A549 (cell line): ENCODE results near the gene GMDS. TPM values are rescaled to one million over a fixed set of nuclear protein-coding genes. Genes with fewer than 3 reads are reported as not detected.

Experiments
- ATAC-seq, 2 experiments: fragments of 200-7000 bp in 1 of 2; fragments of >200 bp in 1 of 2; cut with Nextera tagmentation in 1 of 2; cut with Tn5 transposase in 1 of 2; 3 replicates each; pipeline versions ENCODE4 v1.8.0 to v1.9.1; 2018 to 2020; ENCODE audit warnings: mild to moderate bottlenecking in 1 of 2, moderate library complexity in 1 of 2
- CTCF ChIA-PET: fragments of 300-600 bp; sonication (Branson Sonifier 250); formaldehyde crosslinking; extraction: SDS; loops from one replicate; lab custom pipeline; 2021; ENCODE audit warnings: antibody characterized with exemption, inconsistent platforms; lab: Yijun Ruan, JAX
- POLR2A ChIA-PET: fragments of 350-600 bp; formaldehyde crosslinking; extraction: SDS; loops from one replicate; lab custom pipeline; 2021; ENCODE audit warnings: antibody characterized with exemption, inconsistent platforms; lab: Yijun Ruan, JAX
- DNase-seq, 2 experiments: peaks; one replicate each; pipeline versions ENCODE4 v3.0.0 to v3.0.0-alpha.2; 2011 to 2016; ENCODE audit warnings: low read depth in 1 of 2, low spot score in 1 of 2
- FAIRE-seq: peaks from 2 replicates; lab custom pipeline; 2011; peaks lifted over from hg19 to GRCh38; lab: Jason Lieb, UNC
- H3K27ac ChIP-seq, 2 experiments: fragments of >200 bp; sonication (Bioruptor Twin); formaldehyde crosslinking; 3 replicates each; pipeline ENCODE4 v1.5.1; 2016 to 2017
- H3K4me1 ChIP-seq: fragments of >200 bp; sonication (Bioruptor Twin); formaldehyde crosslinking; 3 replicates; pipeline ENCODE4 v1.6.1; 2016
- H3K4me2 ChIP-seq: fragments of >200 bp; sonication (Bioruptor Twin); formaldehyde crosslinking; 3 replicates; pipeline ENCODE4 v1.6.1; 2016
- H3K4me3 ChIP-seq: fragments of >200 bp; sonication (Bioruptor Twin); formaldehyde crosslinking; 3 replicates; pipeline ENCODE4 v1.5.1; 2016
- H3K9me3 ChIP-seq: fragments of >200 bp; sonication (Bioruptor Twin); formaldehyde crosslinking; 3 replicates; pipeline ENCODE4 v1.6.1; 2016
- ATOH8 ChIP-seq: fragments of 250-450 bp; sonication (Bioruptor Pico); IDR thresholded peaks from 2 replicates; pipeline ENCODE4 v1.5.0; 2020; ENCODE audit warnings: low read depth, mild to moderate bottlenecking, moderate library complexity
- CEBPB ChIP-seq, 2 experiments: fragments of >200 bp in 1 of 2; sonication (Bioruptor Twin) in 1 of 2; formaldehyde crosslinking in 1 of 2; IDR thresholded peaks; 2 replicates each; pipeline ENCODE4 v1.6.1; 2012 to 2016
- CHD2 ChIP-seq: fragments of 150-350 bp; IDR thresholded peaks from 2 replicates; pipeline ENCODE4 v1.6.1; 2014; ENCODE audit warnings: low read length; ENCODE audit not compliant: partially characterized antibody
- CHD4 ChIP-seq: fragments of 200-600 bp; sonication (generic); IDR thresholded peaks from 2 replicates; pipeline ENCODE4 v1.6.1; 2016; ENCODE audit warnings: antibody characterized with exemption, mild to moderate bottlenecking, borderline replicate concordance
- E2F6 ChIP-seq: IDR thresholded peaks from 2 replicates; pipeline ENCODE4 v1.6.1; 2012; ENCODE audit warnings: low read depth, borderline replicate concordance
- ELK1 ChIP-seq: fragments of 150-350 bp; IDR thresholded peaks from 2 replicates; pipeline ENCODE4 v1.6.1; 2014; ENCODE audit warnings: low read depth, mild to moderate bottlenecking, low read length
- FOSB ChIP-seq: fragments of 250-450 bp; sonication (Bioruptor Pico); IDR thresholded peaks from 2 replicates; pipeline ENCODE4 v1.5.0; 2020; ENCODE audit warnings: mild to moderate bottlenecking, moderate library complexity
- FOXS1 ChIP-seq: fragments of 250-450 bp; sonication (Bioruptor Pico); IDR thresholded peaks from 2 replicates; pipeline ENCODE4 v1.5.0; 2020; ENCODE audit warnings: mild to moderate bottlenecking, moderate library complexity
- HES2 ChIP-seq: fragments of >200 bp; sonication (Bioruptor Twin); formaldehyde crosslinking; IDR thresholded peaks from 2 replicates; pipeline ENCODE4 v1.6.1; 2016
- HEYL ChIP-seq: fragments of 250-450 bp; sonication (Bioruptor Pico); IDR thresholded peaks from 2 replicates; pipeline ENCODE4 v1.8.0; 2021; ENCODE audit warnings: mild to moderate bottlenecking, moderate library complexity
- JUNB ChIP-seq: fragments of >200 bp; sonication (Bioruptor Twin); formaldehyde crosslinking; IDR thresholded peaks from 2 replicates; pipeline ENCODE4 v1.6.1; 2016
- KDM5A ChIP-seq: fragments of 200-600 bp; sonication (generic); IDR thresholded peaks from 2 replicates; pipeline ENCODE4 v1.6.1; 2016; ENCODE audit warnings: antibody characterized with exemption, mild to moderate bottlenecking
- MAFK ChIP-seq: fragments of 450-650 bp; IDR thresholded peaks from 2 replicates; pipeline ENCODE4 v1.6.1; 2014; ENCODE audit not compliant: partially characterized antibody
- MAX ChIP-seq: IDR thresholded peaks from 2 replicates; pipeline ENCODE4 v1.6.1; 2012
- NR3C1 ChIP-seq: fragments of >200 bp; sonication (Bioruptor Twin); formaldehyde crosslinking; IDR thresholded peaks from 3 replicates; pipeline ENCODE4 v1.6.1; 2017
- PBX3 ChIP-seq: IDR thresholded peaks from 2 replicates; pipeline ENCODE4 v1.6.1; 2012
- POLR2AphosphoS2 ChIP-seq: conservative IDR thresholded peaks from 2 replicates; pipeline ENCODE4 v1.6.1; 2012; ENCODE audit warnings: low read length, improper control_type of control experiment, inconsistent platforms
- RAD21 ChIP-seq, 2 experiments: fragments of >200 bp in 1 of 2; sonication (Bioruptor Twin) in 1 of 2; formaldehyde crosslinking in 1 of 2; IDR thresholded peaks in 1 of 2; conservative IDR thresholded peaks in 1 of 2; 2 replicates in 1 of 2; 3 replicates in 1 of 2; pipeline ENCODE4 v1.6.1; 2012 to 2018; ENCODE audit warnings: inconsistent platforms in 1 of 2
- RARB ChIP-seq: fragments of 250-450 bp; sonication (Bioruptor Pico); IDR thresholded peaks from 2 replicates; pipeline ENCODE4 v1.8.0; 2021; ENCODE audit warnings: mild to moderate bottlenecking, moderate library complexity
- REST ChIP-seq: fragments of 200-600 bp; sonication (generic); IDR thresholded peaks from 2 replicates; pipeline ENCODE4 v1.6.1; 2016; ENCODE audit warnings: antibody characterized with exemption, mild to moderate bottlenecking, moderate library complexity
- TFCP2L1 ChIP-seq: fragments of 250-450 bp; sonication (Bioruptor Pico); IDR thresholded peaks from 2 replicates; pipeline ENCODE4 v1.5.0; 2021; ENCODE audit warnings: mild to moderate bottlenecking
- ZC3H11A ChIP-seq: fragments of 450-650 bp; IDR thresholded peaks from 2 replicates; pipeline ENCODE4 v1.6.1; 2014; ENCODE audit warnings: antibody characterized with exemption, mild to moderate bottlenecking
- ZFP36 ChIP-seq: fragments of 450-650 bp; IDR thresholded peaks from 2 replicates; pipeline ENCODE4 v1.6.1; 2014; ENCODE audit warnings: borderline replicate concordance; ENCODE audit not compliant: partially characterized antibody
- WGBS: methylation state at CpG from one replicate; pipeline ENCODE4 v1.1.6; 2017; ENCODE audit errors: missing lambda C conversion rate; 5-methylcytosine and 5-hydroxymethylcytosine counted together
- polyA plus RNA-seq, 4 experiments: library from polyadenylated mRNA; depleted of rRNA in 3 of 4; stranded (reverse); fragments of >200 nt; fragmentation: RNase III in 1 of 4; extraction: RNeasy Plus Mini Kit Qiagen cat#74134 plus additional on column Dnase treatment in 1 of 4; gene quantifications; 2 replicates in 3 of 4; 3 replicates in 1 of 4; pipeline ENCODE4 v1.2.3, GENCODE V29; 2011 to 2017

GMDS gene
- polyA plus RNA-seq, 2 of the 4 experiments (the other 2 are of a cell fraction) = 9.9 to 12.4 TPM

GRCh38 chr6:1915226-1915625 is 330.2 kb downstream of the GMDS start:
- Histone ChIP-seq H3K4me3 (no peak overlapping the region), H3K27ac (no peak overlapping the region), H3K9me3 (no peaks in the 10 kb centered on the region), H3K4me2 (no peak overlapping the region), H3K4me1 (peaks cover 8% of the 10 kb centered on the region; the same call in 2 of the 3 replicates)
- TF ChIP-seq FOXS1 = no peak
- no peak for TF ChIP-seq RAD21 (conservative IDR thresholded peaks at IDR 0.05 in 1 of 2, IDR thresholded peaks at IDR 0.05 in 1 of 2)
- ChIA-PET CTCF (interaction anchor here (1.7 kb wide), 1 partner anchor 15 kb away, joined by 3 read pairs; no protein-coding TSS in a partner anchor), POLR2A (no interaction called here)
- no peak for FAIRE-seq
- DNase-seq = no peak
- WGBS = 88% methylated on average over 8 of the region's 9 CpGs
- no peak for ATAC-seq

- no peaks in the 10 kb centered on the region for H3K9me3 ChIP-seq
- FAIRE-seq = no peak
- DNase-seq = no peak
- POLR2A ChIA-PET = no interaction called here
- H3K4me1 ChIP-seq = peaks cover 8% of the 10 kb centered on the region; the same call in 2 of the 3 replicates
- H3K4me2 ChIP-seq = no peak overlapping the region
- no peak for ATAC-seq
- TF ChIP-seq CHD4 (no peak), HES2 (no peak), PBX3 (no peak), MAX (no peak), MAFK (peak; percentile 31)
- H3K4me3 ChIP-seq = no peak overlapping the region
- CTCF ChIA-PET = interaction anchor here (0.7 kb wide), 1 partner anchor 1252 kb away, joined by 4 read pairs; no protein-coding TSS in a partner anchor
- WGBS = 83% methylated on average over 3 of the region's 3 CpGs
- H3K27ac ChIP-seq = no peak overlapping the region
Observed at GRCh38 chr6:1913577-1913976, 331.8 kb downstream of the GMDS start.

GRCh38 chr6:1912731-1913130 is 332.7 kb downstream of the GMDS start:
- 96% methylated on average over 3 of the region's 3 CpGs for WGBS
- H3K27ac ChIP-seq = no peak overlapping the region
- DNase-seq (no peak), FAIRE-seq (no peak), ATAC-seq (no peak)
- no peaks in the 10 kb centered on the region for H3K9me3 ChIP-seq
- ChIA-PET POLR2A (no interaction called here), CTCF (no interaction called here)
- peaks cover 3% of the 10 kb centered on the region; the same call in 2 of the 3 replicates for H3K4me1 ChIP-seq
- TF ChIP-seq ZFP36 (no peak), CEBPB (IDR thresholded peaks at IDR 0.05) (no peak), CHD4 (no peak), E2F6 (no peak), REST (no peak), JUNB (no peak), MAX (no peak), TFCP2L1 (CRISPR knock-in tag) (no peak), ELK1 (no peak), CHD2 (no peak), KDM5A (no peak), FOSB (no peak), NR3C1 (no peak), RARB (CRISPR knock-in tag) (no peak), ATOH8 (no peak), ZC3H11A (no peak), HEYL (CRISPR knock-in tag) (no peak), POLR2AphosphoS2 (no peak)
- no peak overlapping the region for H3K4me2 ChIP-seq
- H3K4me3 ChIP-seq = no peak overlapping the region
